HFFc6 (cell line): ENCODE data around the gene UTP3. TPM values are rescaled to one million over a fixed set of nuclear protein-coding genes. Genes with fewer than 3 reads are reported as not detected.
A peak's percentile ranks its signal among the peaks of the same experiment; 100 is the strongest.
"Not testable (repeated sequence)": the region's sequence is repeated elsewhere in the genome, so short reads cannot be mapped to it uniquely, and the experiment has no call there.

Source experiments
- DNase-seq: peaks from one replicate; pipeline ENCODE4 v3.0.0-alpha.2; 2018
- H3K27ac Mint-ChIP-seq: 2 replicates; pipeline ENCODE4 v1.8.0; 2020; ENCODE audit warnings: mild to moderate bottlenecking, mixed read lengths
- H3K27me3 Mint-ChIP-seq: 2 replicates; pipeline ENCODE4 v1.8.0; 2021; ENCODE audit warnings: mild to moderate bottlenecking, moderate library complexity, mixed read lengths; ENCODE audit not compliant: insufficient read depth
- H3K36me3 Mint-ChIP-seq: 2 replicates; pipeline ENCODE4 v1.8.0; 2021; ENCODE audit warnings: low read depth, mixed read lengths
- H3K4me1 Mint-ChIP-seq: 2 replicates; pipeline ENCODE4 v1.8.0; 2020; ENCODE audit warnings: low read depth, mixed read lengths
- H3K4me3 Mint-ChIP-seq: 2 replicates; pipeline ENCODE4 v1.8.0; 2020; ENCODE audit warnings: mild to moderate bottlenecking, moderate library complexity, mixed read lengths
- H3K9me3 Mint-ChIP-seq: 2 replicates; pipeline ENCODE4 v1.8.0; 2020; ENCODE audit warnings: mild to moderate bottlenecking, mixed read lengths
- CTCF ChIP-seq: fragments of 200-600 bp; sonication (generic); IDR thresholded peaks from 2 replicates; pipeline ENCODE4 v1.5.0; 2021; ENCODE audit warnings: antibody characterized with exemption, mild to moderate bottlenecking
- total RNA-seq, 6 experiments: library from RNA; stranded (reverse); fragmentation: NEBNext Ultra II Directional; extraction: Animal tissue kit (Norgen Biotek cat#: 25700); gene quantifications; 2 replicates in 1 of 6; 3 replicates in 5 of 6; pipeline ENCODE4 v1.2.3, GENCODE V29; 2021

The UTP3 gene
- total RNA-seq, 6 experiments from 2014 or later, result 38.8 to 48.0 (median 43.1) TPM

GRCh38 chr4:70678383-70678999 is 9.8 kb upstream of the UTP3 start:
- no peak for DNase-seq
- Mint-ChIP-seq H3K4me1 (peaks cover 18% of the 10 kb centered on the region), H3K27me3 (no peaks in the 10 kb centered on the region), H3K36me3 (no peaks in the 10 kb centered on the region), H3K4me3 (no peak overlapping the region), H3K27ac (no peak overlapping the region), H3K9me3 (no peaks in the 10 kb centered on the region)
- no peak for TF ChIP-seq CTCF

GRCh38 chr4:70680934-70681333 is 7.4 kb upstream of the UTP3 start:
- DNase-seq, result no peak
- H3K4me1 Mint-ChIP-seq, result peaks cover 18% of the 10 kb centered on the region
- no peak overlapping the region for H3K4me3 Mint-ChIP-seq
- no peaks in the 10 kb centered on the region for H3K9me3 Mint-ChIP-seq
- TF ChIP-seq CTCF, result no peak
- no peak overlapping the region for H3K27ac Mint-ChIP-seq
- H3K36me3 Mint-ChIP-seq, result no peaks in the 10 kb centered on the region
- no peaks in the 10 kb centered on the region for H3K27me3 Mint-ChIP-seq

GRCh38 chr4:70681704-70682103 is 6.6 kb upstream of the UTP3 start:
- no peak for TF ChIP-seq CTCF
- Mint-ChIP-seq H3K4me1 (peaks cover 13% of the 10 kb centered on the region), H3K36me3 (no peaks in the 10 kb centered on the region), H3K9me3 (no peaks in the 10 kb centered on the region), H3K27ac (no peak overlapping the region), H3K4me3 (no peak overlapping the region), H3K27me3 (no peaks in the 10 kb centered on the region)
- no peak for DNase-seq

GRCh38 chr4:70682142-70682541 is 6.2 kb upstream of the UTP3 start:
- not testable (repeated sequence) for H3K27ac Mint-ChIP-seq, H3K4me1 Mint-ChIP-seq, H3K36me3 Mint-ChIP-seq, DNase-seq, H3K9me3 Mint-ChIP-seq, H3K4me3 Mint-ChIP-seq, H3K27me3 Mint-ChIP-seq

- Mint-ChIP-seq H3K4me3 (peak overlapping the region; percentile 98), H3K4me1 (peaks cover 34% of the 10 kb centered on the region), H3K36me3 (peaks cover 28% of the 10 kb centered on the region), H3K27ac (peak overlapping the region; percentile 99), H3K9me3 (no peaks in the 10 kb centered on the region), H3K27me3 (no peaks in the 10 kb centered on the region; the same call in 1 of the 2 replicates)
- no peak for TF ChIP-seq CTCF
- DNase-seq, result no peak
Measured at GRCh38 chr4:70687392-70687791, 940 bp upstream of the UTP3 start.

- no peaks in the 10 kb centered on the region for H3K9me3 Mint-ChIP-seq
- H3K27ac Mint-ChIP-seq, result peak overlapping the region; percentile 99
- peak overlapping the region; percentile 98 for H3K4me3 Mint-ChIP-seq
- H3K27me3 Mint-ChIP-seq, result no peaks in the 10 kb centered on the region; the same call in 1 of the 2 replicates
- H3K4me1 Mint-ChIP-seq, result peaks cover 34% of the 10 kb centered on the region
- DNase-seq, result no peak
- H3K36me3 Mint-ChIP-seq, result peaks cover 28% of the 10 kb centered on the region
- TF ChIP-seq CTCF, result no peak
Measured at GRCh38 chr4:70688795-70689231, 481 bp downstream of the UTP3 start.
